DOHH2 (cell line): ENCODE data around the gene SUPT3H.

Experiments
- H3F3A ChIP-seq: fragments of 200-600 bp; sonication (generic), shearing (Covaris generic); 2 replicates; pipeline ENCODE4 v1.6.0; 2016; ENCODE audit warnings: antibody characterized with exemption, mild to moderate bottlenecking; ENCODE audit not compliant: control insufficient read depth, insufficient read depth
- H3K27ac ChIP-seq: fragments of 200-600 bp; sonication (generic); 2 replicates; pipeline ENCODE4 v1.5.1; 2014; ENCODE audit warnings: low read depth, mild to moderate bottlenecking, low read length, moderate library complexity
- H3K27me3 ChIP-seq: fragments of 200-600 bp; sonication (generic); 2 replicates; pipeline ENCODE4 v1.6.1; 2014; ENCODE audit warnings: mild to moderate bottlenecking, low read length, mixed read lengths; ENCODE audit not compliant: control insufficient read depth
- H3K36me3 ChIP-seq: fragments of 200-600 bp; sonication (generic); 2 replicates; pipeline ENCODE4 v1.6.1; 2014; ENCODE audit warnings: mild to moderate bottlenecking, low read length, moderate library complexity, mixed read lengths; ENCODE audit not compliant: control insufficient read depth
- H3K4me1 ChIP-seq: fragments of 200-600 bp; sonication (generic); 2 replicates; pipeline ENCODE4 v1.6.1; 2014; ENCODE audit warnings: mild to moderate bottlenecking, low read length, mixed read lengths; ENCODE audit not compliant: control insufficient read depth
- H3K4me2 ChIP-seq: fragments of 200-600 bp; sonication (generic); 2 replicates; pipeline ENCODE4 v1.6.0; 2014; ENCODE audit warnings: mild to moderate bottlenecking, low read length, moderate library complexity
- H3K4me3 ChIP-seq: fragments of 200-600 bp; sonication (generic); 2 replicates; pipeline ENCODE4 v1.5.1; 2014; ENCODE audit warnings: mild to moderate bottlenecking, low read length, mixed read lengths
- H3K79me2 ChIP-seq: fragments of 200-600 bp; sonication (generic); 2 replicates; pipeline ENCODE4 v1.6.1; 2014; ENCODE audit warnings: mild to moderate bottlenecking, low read length, mixed read lengths; ENCODE audit not compliant: control insufficient read depth
- H3K9me2 ChIP-seq: fragments of 200-600 bp; sonication (generic); replicated peaks from 2 replicates; pipeline ENCODE4 v1.6.1; 2014; ENCODE audit warnings: mild to moderate bottlenecking, low read length, mixed read lengths; ENCODE audit not compliant: control insufficient read depth
- H3K9me3 ChIP-seq: fragments of 200-600 bp; sonication (generic); 2 replicates; pipeline ENCODE4 v1.6.1; 2014; ENCODE audit warnings: antibody characterized with exemption, low read length, mixed read lengths; ENCODE audit not compliant: control insufficient read depth, insufficient read depth
- H4K20me1 ChIP-seq: fragments of 200-600 bp; sonication (generic); 2 replicates; pipeline ENCODE4 v1.6.0; 2014; ENCODE audit warnings: low read depth, mild to moderate bottlenecking, antibody characterized with exemption, low read length, moderate library complexity; ENCODE audit not compliant: control insufficient read depth, insufficient read depth
- EZH2phosphoT487 ChIP-seq: fragments of 200-600 bp; sonication (generic); IDR thresholded peaks from 2 replicates; pipeline ENCODE4 v1.6.1; 2017; ENCODE audit warnings: borderline replicate concordance, mild to moderate bottlenecking, antibody characterized with exemption, low read length, moderate library complexity, mixed read lengths
- TF ChIP-seq, protein P1 (sequence below): fragments of 200-600 bp; sonication (generic); IDR thresholded peaks from one replicate; pipeline ENCODE4 v1.5.1; 2014; ENCODE audit warnings: antibody characterized with exemption, mild to moderate bottlenecking, low read depth, low read length; ENCODE audit not compliant: poor library complexity, severe bottlenecking

Gene SUPT3H

DNA sequence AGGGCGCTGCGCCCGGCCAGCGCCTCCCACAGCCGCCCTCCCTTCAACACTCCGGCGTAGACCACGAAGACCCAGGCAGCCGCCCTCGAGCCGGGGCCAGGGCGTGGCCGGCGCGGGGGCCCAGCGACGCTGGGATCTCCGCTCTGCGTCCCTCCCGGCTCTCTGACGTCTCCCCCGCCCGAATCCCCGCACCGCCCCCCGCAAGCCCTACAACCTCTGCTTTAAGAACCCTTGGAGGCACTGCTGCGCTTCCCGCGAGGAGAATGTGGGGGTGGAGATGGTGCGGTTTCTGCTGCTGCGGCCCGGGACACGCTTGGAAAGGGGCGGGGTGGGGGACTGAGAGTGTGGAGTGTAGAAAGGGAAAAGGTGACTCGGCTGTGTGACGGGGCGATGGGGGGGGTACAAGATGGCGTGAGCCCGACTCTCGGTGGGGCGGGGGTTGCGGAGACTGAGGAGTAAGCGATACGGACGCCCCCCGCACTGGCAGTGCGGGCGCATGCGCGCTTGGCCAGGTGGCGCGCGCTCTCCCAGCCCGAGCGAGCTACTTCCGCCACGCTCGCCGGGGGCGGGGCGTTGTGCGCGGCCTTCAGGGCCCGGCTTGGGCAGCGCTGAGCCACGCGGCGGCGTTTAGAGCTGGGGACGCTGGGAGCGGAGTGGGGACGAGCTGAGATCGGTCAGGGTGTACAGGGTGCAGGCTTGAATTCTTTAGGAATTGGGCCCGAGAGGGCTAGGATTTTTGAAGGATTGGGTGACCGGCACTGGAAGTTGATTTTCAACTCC lies at the start of gene SUPT3H:
TSS of gene SUPT3H (minus strand) at position 381 of the 780 bp plus-strand sequence.
- Histone ChIP-seq H3K79me2 (peaks cover 25% of the 10 kb centered on the region), H3K9me3 (no peaks in the 10 kb centered on the region), H3F3A (no peaks in the 10 kb centered on the region), H4K20me1 (no peaks in the 10 kb centered on the region), H3K27ac (peak within 1 kb of the TSS; percentile 83), H3K27me3 (no peaks in the 10 kb centered on the region), H3K4me1 (peaks cover 36% of the 10 kb centered on the region), H3K4me2 (peak within 1 kb of the TSS; percentile 69), H3K9me2 (no peaks in the 10 kb centered on the region), H3K36me3 (no peaks in the 10 kb centered on the region), H3K4me3 (peak within 1 kb of the TSS; percentile 95)
- TF ChIP-seq, protein P1, sequence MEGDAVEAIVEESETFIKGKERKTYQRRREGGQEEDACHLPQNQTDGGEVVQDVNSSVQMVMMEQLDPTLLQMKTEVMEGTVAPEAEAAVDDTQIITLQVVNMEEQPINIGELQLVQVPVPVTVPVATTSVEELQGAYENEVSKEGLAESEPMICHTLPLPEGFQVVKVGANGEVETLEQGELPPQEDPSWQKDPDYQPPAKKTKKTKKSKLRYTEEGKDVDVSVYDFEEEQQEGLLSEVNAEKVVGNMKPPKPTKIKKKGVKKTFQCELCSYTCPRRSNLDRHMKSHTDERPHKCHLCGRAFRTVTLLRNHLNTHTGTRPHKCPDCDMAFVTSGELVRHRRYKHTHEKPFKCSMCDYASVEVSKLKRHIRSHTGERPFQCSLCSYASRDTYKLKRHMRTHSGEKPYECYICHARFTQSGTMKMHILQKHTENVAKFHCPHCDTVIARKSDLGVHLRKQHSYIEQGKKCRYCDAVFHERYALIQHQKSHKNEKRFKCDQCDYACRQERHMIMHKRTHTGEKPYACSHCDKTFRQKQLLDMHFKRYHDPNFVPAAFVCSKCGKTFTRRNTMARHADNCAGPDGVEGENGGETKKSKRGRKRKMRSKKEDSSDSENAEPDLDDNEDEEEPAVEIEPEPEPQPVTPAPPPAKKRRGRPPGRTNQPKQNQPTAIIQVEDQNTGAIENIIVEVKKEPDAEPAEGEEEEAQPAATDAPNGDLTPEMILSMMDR = no peak
- TF ChIP-seq EZH2phosphoT487 = no peak

GRCh38 chr6:45426251-45426650 lies 48.5 kb upstream of the SUPT3H start:
- Histone ChIP-seq H3K79me2 (no peaks in the 10 kb centered on the region), H3K4me3 (no peak overlapping the region), H4K20me1 (no peaks in the 10 kb centered on the region), H3K27me3 (peaks cover 58% of the 10 kb centered on the region), H3K9me2 (no peaks in the 10 kb centered on the region), H3F3A (peaks cover 17% of the 10 kb centered on the region), H3K4me2 (peak overlapping the region; percentile 30; the same call in 1 of the 2 replicates), H3K27ac (no peak overlapping the region), H3K36me3 (no peaks in the 10 kb centered on the region), H3K9me3 (no peaks in the 10 kb centered on the region), H3K4me1 (peaks cover 35% of the 10 kb centered on the region)
- TF ChIP-seq EZH2phosphoT487 = no peak
- TF ChIP-seq, protein P1 = no peak

DNA sequence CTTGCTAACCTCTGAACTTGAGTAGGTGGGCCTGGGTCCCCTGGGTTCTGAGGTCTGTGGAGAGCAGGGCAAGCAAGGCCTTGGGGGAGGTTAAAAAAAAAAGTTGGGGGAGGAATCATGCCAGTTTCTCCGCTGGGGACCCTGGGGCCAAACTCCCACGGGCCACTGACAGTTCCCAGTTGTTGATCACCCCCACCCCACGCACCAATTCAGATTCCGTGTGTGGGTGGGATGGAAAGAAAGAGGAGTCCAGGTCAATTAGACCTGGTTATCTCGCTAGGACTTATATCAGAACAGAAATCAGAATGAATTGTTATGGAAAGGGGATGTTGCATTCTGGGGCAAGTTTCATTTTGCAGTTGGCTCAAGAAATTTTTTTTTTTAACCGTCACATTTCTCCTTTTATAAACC lies 46.7 kb upstream of the SUPT3H start:
- no peak overlapping the region for H3K4me2 ChIP-seq
- H3K4me1 ChIP-seq = peaks cover 43% of the 10 kb centered on the region
- TF ChIP-seq EZH2phosphoT487 = no peak
- TF ChIP-seq, protein P1 = no peak
- H3F3A ChIP-seq = peaks cover 17% of the 10 kb centered on the region
- H3K9me3 ChIP-seq = no peaks in the 10 kb centered on the region
- no peaks in the 10 kb centered on the region for H3K36me3 ChIP-seq
- no peak overlapping the region for H3K4me3 ChIP-seq
- no peak overlapping the region for H3K27ac ChIP-seq
- H3K27me3 ChIP-seq = peaks cover 73% of the 10 kb centered on the region
- H4K20me1 ChIP-seq = no peaks in the 10 kb centered on the region; the same call in 1 of the 2 replicates
- no peaks in the 10 kb centered on the region for H3K79me2 ChIP-seq
- no peaks in the 10 kb centered on the region for H3K9me2 ChIP-seq
